ENCODE data around the gene SIRT5.
A peak's percentile ranks its signal among the peaks of the same experiment; 100 is the strongest.

The SIRT5 gene

DNA sequence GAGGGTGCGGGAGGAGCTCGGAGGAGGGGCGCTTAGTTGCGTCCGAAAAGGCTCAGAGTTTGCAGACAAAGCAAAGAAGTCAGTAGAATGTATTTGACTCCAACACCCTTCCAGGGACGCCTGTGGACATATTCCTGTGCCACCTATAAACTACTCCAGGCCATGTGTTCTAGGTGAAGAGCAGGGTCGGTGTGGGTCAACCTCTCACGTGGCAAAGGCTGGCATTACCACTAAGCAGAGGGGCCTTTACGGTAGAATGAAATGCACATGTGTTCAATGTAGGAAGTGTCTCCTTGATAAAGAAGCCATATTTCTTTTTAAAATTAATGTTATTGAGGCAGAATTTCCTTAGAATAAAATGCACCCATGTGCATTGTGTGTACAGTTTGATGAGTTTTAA is 15.4 kb downstream of the SIRT5 start:
- DNase-seq (ENCODE audit: low read depth in 2 of 2) = no peak

GRCh38 chr6:13590574-13591153 is 16.3 kb downstream of the SIRT5 start:
- DNase-seq (ENCODE audit: low read depth in 2 of 2) = no peak

GRCh38 chr6:13591205-13591921 is 17.0 kb downstream of the SIRT5 start:
- DNase-seq (ENCODE audit: low read depth in 2 of 2) = no peak

- DNase-seq (ENCODE audit: low read depth in 2 of 2) = no peak
These were observed 18.7 kb downstream of the SIRT5 start for GRCh38 chr6:13593103-13593502.

DNA sequence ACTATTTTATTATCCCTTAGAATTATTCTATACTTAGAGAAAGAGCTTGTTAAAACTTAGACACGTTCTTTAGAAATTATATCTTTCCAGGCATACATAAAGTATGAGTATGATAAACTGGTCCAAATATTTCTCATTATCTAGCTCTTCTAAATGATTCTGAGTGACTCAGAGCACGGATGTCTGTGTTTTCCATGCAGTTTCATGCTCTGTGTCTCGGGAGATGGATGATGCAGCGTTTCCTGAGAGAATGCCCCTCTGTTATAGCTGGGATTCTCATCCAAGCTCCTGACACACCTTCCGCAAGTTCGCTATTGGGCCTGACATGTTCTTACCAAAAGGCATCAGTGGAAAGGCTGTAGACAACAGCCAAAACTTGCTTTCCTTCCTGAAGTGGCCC is 19.3 kb downstream of the SIRT5 start:
- no peak for DNase-seq (ENCODE audit: low read depth in 2 of 2)

DNA sequence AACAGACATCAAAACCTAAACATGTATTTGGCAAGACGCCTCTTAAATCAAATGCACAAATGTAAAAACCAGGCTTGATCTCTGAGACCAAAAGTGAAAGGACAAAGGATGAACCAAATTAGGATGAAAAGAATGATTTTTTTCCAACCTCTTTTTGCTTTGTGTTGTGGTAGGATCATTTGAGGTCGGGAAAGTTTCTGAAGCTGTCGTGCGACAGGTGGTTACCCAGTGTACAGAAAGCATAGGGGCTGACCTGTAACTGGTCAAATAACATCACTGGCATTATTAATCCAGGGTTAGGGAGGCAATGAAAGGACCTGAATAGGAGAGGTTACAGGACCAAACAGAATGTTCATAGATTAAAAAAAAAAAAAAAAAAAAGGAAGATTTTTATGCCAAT is 22.7 kb downstream of the SIRT5 start:
- DNase-seq (ENCODE audit: low read depth in 2 of 2) = no peak

- DNase-seq (ENCODE audit: low read depth in 2 of 2) = no peak
These were observed 25.6 kb downstream of the SIRT5 start for GRCh38 chr6:13600036-13600435.

DNA sequence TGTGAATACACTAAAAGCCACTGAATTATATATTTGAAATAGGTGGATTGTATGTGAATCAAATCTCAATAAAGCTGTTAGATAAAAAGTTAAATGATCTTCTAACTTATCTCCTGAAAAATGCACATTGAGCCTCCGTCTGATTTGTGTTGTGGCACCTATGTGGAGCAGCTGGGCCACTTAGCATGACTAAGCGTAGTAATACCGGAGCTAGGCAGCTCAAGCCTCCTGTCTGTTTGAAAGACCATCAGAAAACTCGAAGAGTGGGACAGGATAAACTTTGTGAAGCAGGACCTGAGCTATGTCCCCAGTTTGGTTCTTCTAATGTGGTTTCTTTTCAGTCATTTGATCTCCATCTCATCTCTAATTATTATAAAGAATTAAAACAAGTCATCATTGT is 29.7 kb downstream of the SIRT5 start:
- DNase-seq (ENCODE audit: low read depth in 2 of 2) = no peak

DNA sequence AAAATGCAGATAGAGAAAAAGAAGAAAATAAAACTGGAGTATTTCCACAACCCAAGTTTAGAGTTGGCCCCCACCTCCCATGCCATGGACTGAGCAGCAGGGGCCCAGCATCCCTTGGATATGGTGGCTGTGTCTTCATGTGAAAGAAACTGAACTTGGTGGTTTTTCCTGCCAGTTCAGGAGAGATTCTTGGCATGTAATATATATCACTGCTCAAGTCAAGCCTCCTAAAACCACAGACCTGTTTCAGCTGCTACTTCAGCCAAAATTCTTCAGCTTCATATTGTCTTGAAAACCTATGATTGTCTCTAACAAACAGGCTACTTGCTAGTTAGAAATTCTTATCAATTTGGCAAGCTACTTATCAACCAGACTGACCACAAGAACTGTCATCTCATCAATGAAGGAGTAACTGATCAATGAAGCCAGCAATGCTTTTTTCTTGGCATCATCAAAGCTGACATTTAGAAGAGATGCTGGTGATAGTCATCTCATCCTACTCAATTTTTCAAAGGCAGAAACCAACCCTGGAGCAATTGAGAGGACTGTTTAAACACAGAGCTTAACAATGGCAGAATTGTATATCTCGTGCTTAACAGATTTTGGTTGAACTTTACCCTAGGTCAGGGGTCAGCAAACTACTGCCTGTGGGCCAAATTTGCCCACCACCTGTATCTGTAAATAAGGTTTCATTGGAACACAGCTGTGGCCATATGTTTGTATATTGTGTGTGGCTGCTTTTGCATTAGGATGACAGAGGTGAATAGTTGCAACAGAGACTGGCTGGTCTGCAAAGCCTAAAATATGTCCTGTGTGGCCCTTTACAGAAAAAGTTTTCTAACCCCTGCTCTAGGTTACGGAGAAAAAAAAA is 30.4 kb downstream of the SIRT5 start:
- no peak for DNase-seq (ENCODE audit: low read depth in 2 of 2)

GRCh38 chr6:13605634-13606033 is 31.2 kb downstream of the SIRT5 start:
- DNase-seq (ENCODE audit: low read depth in 2 of 2) = no peak

DNA sequence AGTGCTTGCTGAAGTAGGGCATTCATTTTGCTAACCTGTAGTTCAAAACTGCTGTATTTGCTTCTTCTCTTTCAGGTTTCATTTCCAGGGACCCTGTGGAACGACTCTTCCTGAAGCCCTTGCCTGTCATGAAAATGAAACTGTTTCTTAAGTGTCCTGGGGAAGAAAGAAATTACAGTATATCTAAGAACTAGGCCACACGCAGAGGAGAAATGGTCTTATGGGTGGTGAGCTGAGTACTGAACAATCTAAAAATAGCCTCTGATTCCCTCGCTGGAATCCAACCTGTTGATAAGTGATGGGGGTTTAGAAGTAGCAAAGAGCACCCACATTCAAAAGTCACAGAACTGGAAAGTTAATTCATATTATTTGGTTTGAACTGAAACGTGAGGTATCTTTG is 37.3 kb downstream of the SIRT5 start:
- DNase-seq (ENCODE audit: low read depth in 2 of 2) = no peak

DNA sequence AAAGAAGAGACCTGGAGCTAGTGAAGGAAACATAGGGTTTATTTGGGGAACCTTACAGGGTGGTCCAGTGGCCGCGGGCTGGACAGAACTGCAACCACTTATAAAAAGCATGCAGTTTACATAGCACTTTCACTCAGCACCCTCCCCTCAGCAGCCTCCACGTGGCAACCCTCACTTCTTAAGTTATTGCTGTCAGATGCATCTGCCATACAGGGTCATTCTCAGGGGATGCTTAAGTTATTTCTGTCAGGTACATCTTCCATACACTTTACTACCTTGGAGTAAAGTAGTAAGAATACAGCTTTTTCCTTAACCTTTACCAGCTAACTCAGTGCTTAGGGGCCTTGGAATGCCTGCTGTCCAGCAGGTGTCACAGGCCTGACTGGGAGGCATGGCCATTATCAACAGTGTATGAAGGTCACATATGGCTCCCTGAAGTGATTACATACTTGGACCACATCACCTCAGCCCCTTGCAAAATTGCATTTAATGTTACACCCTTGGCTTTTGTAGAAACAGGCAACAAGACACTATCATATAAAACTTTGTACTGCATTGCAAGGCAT is 38.7 kb downstream of the SIRT5 start:
- no peak for DNase-seq (ENCODE audit: low read depth in 2 of 2)

GRCh38 chr6:13614126-13614925 is 39.9 kb downstream of the SIRT5 start:
- DNase-seq (ENCODE audit: low read depth in 2 of 2) = peak; percentile 8 to 13

DNA sequence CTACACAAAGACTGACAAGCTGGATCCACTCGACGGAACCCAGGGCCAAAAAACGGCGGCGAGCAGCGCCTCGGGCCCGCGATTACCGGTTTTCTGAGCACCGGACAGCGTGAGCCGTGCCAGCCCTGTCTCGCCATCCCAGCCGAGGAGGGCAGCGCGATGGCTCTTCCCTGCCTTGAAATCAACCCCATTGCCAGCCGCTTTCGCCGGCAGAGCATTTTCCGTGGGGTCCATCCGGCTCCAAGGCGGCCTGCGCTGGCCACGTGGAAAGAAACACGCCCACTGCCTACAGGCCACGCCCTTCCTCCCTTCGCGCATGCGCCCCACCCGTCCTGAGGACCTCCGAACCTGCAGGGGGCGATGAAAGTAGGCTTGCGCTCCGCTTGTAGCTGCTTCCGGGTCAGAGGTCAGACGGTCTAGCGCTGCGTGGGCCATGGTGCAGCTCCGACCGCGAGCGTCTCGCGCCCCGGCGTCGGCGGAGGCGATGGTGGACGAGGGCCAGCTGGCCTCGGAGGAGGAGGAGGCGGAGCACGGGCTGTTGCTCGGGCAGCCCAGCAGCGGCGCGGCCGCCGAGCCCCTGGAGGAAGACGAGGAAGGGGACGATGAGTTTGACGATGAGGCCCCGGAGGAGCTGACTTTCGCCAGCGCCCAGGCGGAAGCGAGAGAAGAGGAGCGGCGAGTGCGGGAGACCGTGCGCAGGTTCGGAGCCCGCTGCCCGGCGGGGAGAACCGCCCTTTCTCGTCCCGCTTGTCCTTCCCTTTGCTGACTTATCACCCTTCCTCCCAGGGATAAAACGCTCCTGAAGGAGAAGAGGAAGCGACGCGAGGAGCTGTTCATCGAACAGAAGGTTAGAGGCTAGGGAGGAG is 40.8 kb downstream of the SIRT5 start, which contains the start of gene NOL7:
TSS of gene NOL7 (plus strand) at position 410 of the 866 bp plus-strand sequence. CDS start at position 434, 24 bp downstream.
- peak; percentile 94 to 98 for DNase-seq (ENCODE audit: low read depth in 2 of 2)

DNA sequence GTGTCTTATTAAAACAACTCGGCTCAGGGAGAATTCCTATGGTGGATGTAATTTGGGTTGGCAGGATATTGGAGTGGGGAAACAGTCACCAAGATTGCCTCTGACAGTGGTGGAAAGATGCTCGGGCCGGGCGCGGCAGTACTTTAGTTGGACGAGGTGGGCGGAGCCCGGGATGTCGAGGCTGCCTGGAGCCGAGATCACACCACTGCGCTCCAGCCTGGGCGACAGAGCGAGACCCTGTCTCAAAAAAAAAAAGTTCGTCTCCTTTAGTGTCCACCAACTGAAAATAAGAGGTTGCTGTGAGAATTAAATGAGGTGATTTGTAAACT is 41.4 kb downstream of the SIRT5 start:
- DNase-seq (ENCODE audit: low read depth in 2 of 2) = peak; percentile 21 to 34

DNA sequence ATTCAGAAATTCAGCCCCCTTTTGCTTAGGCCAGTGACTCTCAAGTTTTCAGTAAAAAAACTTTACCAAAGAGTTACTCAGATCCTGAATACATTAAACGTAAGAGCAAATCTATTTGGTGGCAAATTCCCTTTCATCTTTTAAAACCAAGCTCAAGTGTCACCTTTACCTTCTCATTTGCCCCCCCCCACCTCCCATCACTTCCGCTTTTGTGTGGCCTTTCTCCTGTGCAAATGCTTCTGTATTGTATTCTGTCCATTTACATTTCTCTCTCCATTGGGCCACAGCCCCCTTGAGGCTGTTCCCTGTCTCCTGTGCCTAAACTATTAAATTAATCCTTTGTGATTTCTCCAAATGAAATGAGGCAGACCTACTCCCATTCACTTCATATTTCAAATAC is 42.7 kb downstream of the SIRT5 start:
- no peak for DNase-seq (ENCODE audit: low read depth in 2 of 2)

DNA sequence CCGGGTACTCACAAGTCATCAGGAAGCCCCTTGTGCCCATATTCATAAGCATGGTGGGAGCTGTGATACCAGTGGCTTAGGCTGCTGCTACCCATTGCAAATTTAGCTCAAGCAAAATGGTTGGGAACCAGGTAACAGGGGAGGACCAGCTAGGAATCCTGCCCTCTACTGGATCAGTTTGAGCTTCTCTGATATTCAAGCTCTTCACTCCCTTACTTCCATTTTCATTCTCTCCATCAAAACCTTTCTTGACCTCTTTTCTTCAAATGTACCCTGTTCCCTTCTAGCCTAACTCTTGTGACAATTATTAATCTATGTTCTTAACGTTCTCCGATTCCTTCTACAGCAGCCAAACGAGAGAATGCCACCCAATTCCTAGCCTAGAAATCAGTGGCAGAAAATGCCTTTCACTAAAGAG is 50.5 kb downstream of the SIRT5 start:
- no peak for DNase-seq (ENCODE audit: low read depth in 2 of 2)

DNA sequence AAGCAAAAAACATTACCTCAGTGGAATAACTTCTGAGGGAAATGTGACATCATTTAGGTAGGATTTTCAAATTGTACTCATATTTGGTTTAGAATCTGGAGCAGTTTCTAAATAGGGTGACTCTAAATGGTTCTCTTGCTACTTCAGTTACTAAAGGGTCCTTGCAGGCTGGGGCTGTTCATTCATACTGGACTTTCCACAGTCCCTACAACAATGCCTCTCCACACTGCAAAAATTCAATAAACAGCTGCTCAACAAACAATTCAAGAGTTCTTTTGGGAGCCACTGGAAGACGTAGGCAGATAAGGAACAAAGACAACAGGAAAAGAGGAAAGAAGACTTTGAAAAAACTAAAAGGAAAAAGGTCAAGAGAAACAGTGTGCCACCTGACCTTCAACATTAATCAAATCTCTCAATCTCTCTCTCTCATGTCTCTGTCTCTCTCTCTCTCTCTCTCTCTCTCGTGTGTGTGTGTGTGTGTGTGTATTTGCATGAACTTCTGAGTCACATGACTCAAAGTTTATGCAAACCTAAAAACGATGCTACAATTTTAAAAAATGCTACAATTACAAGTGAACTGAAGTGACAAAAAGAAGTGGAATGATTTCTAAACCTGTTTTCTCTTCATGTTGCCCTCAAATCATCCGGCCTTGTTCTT is 55.2 kb downstream of the SIRT5 start:
- DNase-seq (ENCODE audit: low read depth in 2 of 2) = no peak

GRCh38 chr6:13630499-13630898 is 56.1 kb downstream of the SIRT5 start:
- DNase-seq (ENCODE audit: low read depth in 2 of 2) = no peak

- no peak for DNase-seq (ENCODE audit: low read depth in 2 of 2)
These were observed 58.9 kb downstream of the SIRT5 start for GRCh38 chr6:13633343-13633742.

All from stimulated activated CD8-positive, alpha-beta memory T cell treated with anti-CD3 and anti-CD28 coated beads, Interleukin-2, amount 100 ng/mL, for 48 hours (primary cell).